ENCODE data around the gene ITPR3.

GRCh38 chr6:33658982-33659689, 38.0 kb downstream of the ITPR3 start:
- no peak for TF ChIP-seq RAD21 (CRISPR knock-in tag; IDR thresholded peaks at IDR 0.05)
- no peak for TF ChIP-seq BRF2 (CRISPR knock-in tag; IDR thresholded peaks at IDR 0.05)
- TF ChIP-seq TAF1 (CRISPR knock-in tag; IDR thresholded peaks at IDR 0.05), result no peak
- TF ChIP-seq, protein P1, sequence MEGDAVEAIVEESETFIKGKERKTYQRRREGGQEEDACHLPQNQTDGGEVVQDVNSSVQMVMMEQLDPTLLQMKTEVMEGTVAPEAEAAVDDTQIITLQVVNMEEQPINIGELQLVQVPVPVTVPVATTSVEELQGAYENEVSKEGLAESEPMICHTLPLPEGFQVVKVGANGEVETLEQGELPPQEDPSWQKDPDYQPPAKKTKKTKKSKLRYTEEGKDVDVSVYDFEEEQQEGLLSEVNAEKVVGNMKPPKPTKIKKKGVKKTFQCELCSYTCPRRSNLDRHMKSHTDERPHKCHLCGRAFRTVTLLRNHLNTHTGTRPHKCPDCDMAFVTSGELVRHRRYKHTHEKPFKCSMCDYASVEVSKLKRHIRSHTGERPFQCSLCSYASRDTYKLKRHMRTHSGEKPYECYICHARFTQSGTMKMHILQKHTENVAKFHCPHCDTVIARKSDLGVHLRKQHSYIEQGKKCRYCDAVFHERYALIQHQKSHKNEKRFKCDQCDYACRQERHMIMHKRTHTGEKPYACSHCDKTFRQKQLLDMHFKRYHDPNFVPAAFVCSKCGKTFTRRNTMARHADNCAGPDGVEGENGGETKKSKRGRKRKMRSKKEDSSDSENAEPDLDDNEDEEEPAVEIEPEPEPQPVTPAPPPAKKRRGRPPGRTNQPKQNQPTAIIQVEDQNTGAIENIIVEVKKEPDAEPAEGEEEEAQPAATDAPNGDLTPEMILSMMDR (CRISPR knock-in tag; IDR thresholded peaks at IDR 0.05), result no peak
- no peak for TF ChIP-seq ETV5 (CRISPR knock-in tag; IDR thresholded peaks at IDR 0.05; ENCODE audit: borderline replicate concordance)
- TF ChIP-seq NR1H2 (CRISPR knock-in tag; IDR thresholded peaks at IDR 0.05; ENCODE audit: borderline replicate concordance, low read depth), result no peak
- no peak for TF ChIP-seq SETDB1 (CRISPR knock-in tag; IDR thresholded peaks at IDR 0.05; ENCODE audit: borderline replicate concordance)
- TF ChIP-seq EZH2 (conservative IDR thresholded peaks at IDR 0.05; ENCODE audit: low read depth, low read length), result no peak
- TF ChIP-seq SP1 (IDR thresholded peaks at IDR 0.05), result no peak
- TF ChIP-seq SP1 (CRISPR knock-in tag; IDR thresholded peaks at IDR 0.05), result no peak
- TF ChIP-seq ZNF747 (CRISPR knock-in tag; IDR thresholded peaks at IDR 0.05; ENCODE audit: borderline replicate concordance), result no peak
- no peak for TF ChIP-seq MYC (CRISPR knock-in tag; IDR thresholded peaks at IDR 0.05; ENCODE audit: borderline replicate concordance)

Data from HepG2 (cell line).